Gastroesophageal sphincter (tissue), 3 donors: ENCODE data around the gene PPP1R3E.

Experiments
- POLR2A ChIP-seq, 2 donors: fragments of 450-650 bp; IDR thresholded peaks; one replicate each; pipeline ENCODE4 v1.6.1; 2017; ENCODE audit warnings: antibody characterized with exemption in 2 of 2, mild to moderate bottlenecking in 2 of 2, moderate library complexity in 1 of 2
- TF ChIP-seq, protein P1 (sequence below), 4 experiments: fragments of 200-600 bp in 2 of 4; fragments of 450-650 bp in 2 of 4; sonication (generic) in 1 of 4; IDR thresholded peaks; one replicate each; pipeline ENCODE4 v1.5.1; 2017 to 2019; ENCODE audit warnings: antibody characterized with exemption in 4 of 4, mild to moderate bottlenecking in 2 of 4, moderate library complexity in 2 of 4

DNA sequence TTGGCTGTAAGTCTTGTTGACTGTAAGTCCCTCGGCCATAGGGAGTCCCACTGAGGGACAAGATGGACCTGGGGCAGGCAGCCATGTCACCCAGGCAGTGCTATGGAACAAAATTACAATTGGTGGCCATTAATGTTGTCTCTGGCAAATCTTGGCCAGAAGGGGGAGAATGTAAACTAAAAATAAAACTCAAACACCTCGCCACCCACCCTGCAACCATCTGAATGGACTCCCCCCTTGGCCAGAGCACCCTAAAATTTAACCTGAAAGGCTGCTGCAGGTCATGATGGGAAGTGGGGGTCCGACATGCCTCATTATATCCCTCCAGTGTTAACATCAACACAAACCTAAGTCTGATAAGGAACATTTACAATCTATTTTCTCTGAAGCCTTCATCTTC lies 41.8 kb upstream of the PPP1R3E start:
- TF ChIP-seq, protein P1, sequence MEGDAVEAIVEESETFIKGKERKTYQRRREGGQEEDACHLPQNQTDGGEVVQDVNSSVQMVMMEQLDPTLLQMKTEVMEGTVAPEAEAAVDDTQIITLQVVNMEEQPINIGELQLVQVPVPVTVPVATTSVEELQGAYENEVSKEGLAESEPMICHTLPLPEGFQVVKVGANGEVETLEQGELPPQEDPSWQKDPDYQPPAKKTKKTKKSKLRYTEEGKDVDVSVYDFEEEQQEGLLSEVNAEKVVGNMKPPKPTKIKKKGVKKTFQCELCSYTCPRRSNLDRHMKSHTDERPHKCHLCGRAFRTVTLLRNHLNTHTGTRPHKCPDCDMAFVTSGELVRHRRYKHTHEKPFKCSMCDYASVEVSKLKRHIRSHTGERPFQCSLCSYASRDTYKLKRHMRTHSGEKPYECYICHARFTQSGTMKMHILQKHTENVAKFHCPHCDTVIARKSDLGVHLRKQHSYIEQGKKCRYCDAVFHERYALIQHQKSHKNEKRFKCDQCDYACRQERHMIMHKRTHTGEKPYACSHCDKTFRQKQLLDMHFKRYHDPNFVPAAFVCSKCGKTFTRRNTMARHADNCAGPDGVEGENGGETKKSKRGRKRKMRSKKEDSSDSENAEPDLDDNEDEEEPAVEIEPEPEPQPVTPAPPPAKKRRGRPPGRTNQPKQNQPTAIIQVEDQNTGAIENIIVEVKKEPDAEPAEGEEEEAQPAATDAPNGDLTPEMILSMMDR (IDR thresholded peaks at IDR 0.05): no peak
- TF ChIP-seq POLR2A (IDR thresholded peaks at IDR 0.05): no peak
